ENCODE results near the gene PTBP1.

The PTBP1 gene

DNA sequence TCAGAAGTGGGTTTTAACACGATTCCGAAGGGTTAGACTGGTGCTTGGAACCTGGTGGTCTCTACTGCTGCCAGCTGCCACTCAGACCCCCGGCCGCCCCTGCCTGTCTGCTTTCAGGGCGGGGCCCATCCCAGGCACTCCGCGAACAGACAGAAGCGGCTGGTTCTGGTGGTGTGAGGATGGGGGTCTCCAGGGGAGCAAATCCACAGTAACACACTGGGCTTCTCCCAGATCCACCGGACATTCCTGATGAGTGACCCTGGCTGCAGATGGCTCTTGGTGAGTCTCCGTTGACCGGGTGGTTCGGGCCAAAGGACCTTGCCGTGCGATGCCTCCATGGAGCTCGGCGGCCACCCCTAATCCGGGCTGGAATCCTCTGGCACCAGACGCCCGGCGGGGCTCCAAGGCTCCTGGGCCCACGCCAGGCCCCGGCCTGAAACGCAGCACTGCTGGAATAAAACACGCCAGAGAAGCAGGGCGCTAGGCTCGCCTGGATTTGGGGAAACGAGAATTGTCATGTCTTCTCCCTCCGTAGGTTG is 2.1 kb upstream of the PTBP1 start:
- in situ Hi-C loops (cut with HindIII; ENCODE audit: low sequenced_read_pairs) = no loop called here
- H3K4me3 ChIP-seq (ENCODE audit: low read depth, low read length) = no peak overlapping the region

GRCh38 chr19:795691-796581 is 1.3 kb upstream of the PTBP1 start:
- TF ChIP-seq, protein P1, sequence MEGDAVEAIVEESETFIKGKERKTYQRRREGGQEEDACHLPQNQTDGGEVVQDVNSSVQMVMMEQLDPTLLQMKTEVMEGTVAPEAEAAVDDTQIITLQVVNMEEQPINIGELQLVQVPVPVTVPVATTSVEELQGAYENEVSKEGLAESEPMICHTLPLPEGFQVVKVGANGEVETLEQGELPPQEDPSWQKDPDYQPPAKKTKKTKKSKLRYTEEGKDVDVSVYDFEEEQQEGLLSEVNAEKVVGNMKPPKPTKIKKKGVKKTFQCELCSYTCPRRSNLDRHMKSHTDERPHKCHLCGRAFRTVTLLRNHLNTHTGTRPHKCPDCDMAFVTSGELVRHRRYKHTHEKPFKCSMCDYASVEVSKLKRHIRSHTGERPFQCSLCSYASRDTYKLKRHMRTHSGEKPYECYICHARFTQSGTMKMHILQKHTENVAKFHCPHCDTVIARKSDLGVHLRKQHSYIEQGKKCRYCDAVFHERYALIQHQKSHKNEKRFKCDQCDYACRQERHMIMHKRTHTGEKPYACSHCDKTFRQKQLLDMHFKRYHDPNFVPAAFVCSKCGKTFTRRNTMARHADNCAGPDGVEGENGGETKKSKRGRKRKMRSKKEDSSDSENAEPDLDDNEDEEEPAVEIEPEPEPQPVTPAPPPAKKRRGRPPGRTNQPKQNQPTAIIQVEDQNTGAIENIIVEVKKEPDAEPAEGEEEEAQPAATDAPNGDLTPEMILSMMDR (IDR thresholded peaks at IDR 0.05; ENCODE audit: low read depth, low read length, missing control alignments) = no peak
- peak overlapping the region; percentile 51 for H3K4me3 ChIP-seq (ENCODE audit: low read depth, low read length)
- no peak for DNase-seq (ENCODE audit: low read depth)
- in situ Hi-C loops (cut with HindIII; ENCODE audit: low sequenced_read_pairs) = no loop called here

More for the DNA sequence above, 2.1 kb upstream of the PTBP1 start:
- no peak for DNase-seq (ENCODE audit: low read depth)
- TF ChIP-seq, protein P1 (IDR thresholded peaks at IDR 0.05; ENCODE audit: low read depth, low read length, missing control alignments) = no peak

DNA sequence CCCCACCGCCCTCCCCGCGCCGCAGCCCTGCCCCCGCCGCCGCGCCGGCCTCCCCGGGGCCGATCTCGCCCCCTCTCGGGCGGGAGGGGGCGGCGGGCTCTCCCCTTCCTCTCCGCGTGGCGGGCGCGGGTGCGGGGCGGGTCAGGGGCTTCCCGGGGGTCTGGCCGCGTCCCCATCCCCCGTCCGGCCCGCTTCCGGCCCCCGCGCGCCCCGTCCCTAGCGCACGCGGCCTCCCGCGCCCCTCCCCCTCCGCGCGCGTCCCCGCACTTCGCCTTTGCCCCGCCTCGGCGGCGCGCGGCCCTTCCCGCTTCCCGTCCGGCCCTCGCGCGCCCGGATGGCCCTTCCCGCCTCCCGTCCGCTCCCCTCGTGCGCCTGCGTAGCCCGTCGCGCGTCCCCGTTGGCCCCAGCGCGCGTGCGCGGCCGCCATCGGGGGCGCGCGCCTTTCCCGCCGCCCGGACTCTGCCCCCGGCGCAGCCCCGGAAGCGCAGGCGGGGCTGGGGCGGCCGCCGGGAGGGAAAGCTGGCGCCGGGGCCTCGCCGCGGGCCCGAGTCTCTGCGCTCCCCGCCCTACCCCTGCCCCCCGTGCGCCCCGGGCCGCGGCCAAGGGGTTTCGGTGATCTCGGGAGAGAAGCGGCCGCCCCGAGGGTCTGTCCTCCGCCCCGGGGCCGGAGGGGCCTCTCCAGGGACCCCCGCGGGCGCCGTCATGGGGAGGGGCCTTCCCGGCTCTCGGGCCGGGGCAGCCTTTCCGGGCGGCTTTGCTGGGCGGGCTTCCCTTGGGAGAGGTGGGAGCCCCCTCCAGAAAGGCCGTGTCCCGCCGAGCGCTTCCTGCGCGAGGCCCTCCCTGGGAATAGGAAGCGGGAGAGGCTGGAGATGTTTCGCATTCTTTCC is 519 bp downstream of the PTBP1 start:
- peak; percentile 68 for DNase-seq (ENCODE audit: low read depth)
- H3K4me3 ChIP-seq (ENCODE audit: low read depth, low read length) = peak overlapping the region; percentile 73
- TF ChIP-seq, protein P1 (IDR thresholded peaks at IDR 0.05; ENCODE audit: low read depth, low read length, missing control alignments) = no peak
- in situ Hi-C loops (cut with HindIII; ENCODE audit: low sequenced_read_pairs) = no loop called here

GRCh38 chr19:798415-799075 is 1.3 kb downstream of the PTBP1 start:
- in situ Hi-C loops (cut with HindIII; ENCODE audit: low sequenced_read_pairs) = no loop called here
- H3K4me3 ChIP-seq (ENCODE audit: low read depth, low read length) = peak overlapping the region; percentile 73
- DNase-seq (ENCODE audit: low read depth) = no peak
- TF ChIP-seq, protein P1 (IDR thresholded peaks at IDR 0.05; ENCODE audit: low read depth, low read length, missing control alignments) = no peak

DNA sequence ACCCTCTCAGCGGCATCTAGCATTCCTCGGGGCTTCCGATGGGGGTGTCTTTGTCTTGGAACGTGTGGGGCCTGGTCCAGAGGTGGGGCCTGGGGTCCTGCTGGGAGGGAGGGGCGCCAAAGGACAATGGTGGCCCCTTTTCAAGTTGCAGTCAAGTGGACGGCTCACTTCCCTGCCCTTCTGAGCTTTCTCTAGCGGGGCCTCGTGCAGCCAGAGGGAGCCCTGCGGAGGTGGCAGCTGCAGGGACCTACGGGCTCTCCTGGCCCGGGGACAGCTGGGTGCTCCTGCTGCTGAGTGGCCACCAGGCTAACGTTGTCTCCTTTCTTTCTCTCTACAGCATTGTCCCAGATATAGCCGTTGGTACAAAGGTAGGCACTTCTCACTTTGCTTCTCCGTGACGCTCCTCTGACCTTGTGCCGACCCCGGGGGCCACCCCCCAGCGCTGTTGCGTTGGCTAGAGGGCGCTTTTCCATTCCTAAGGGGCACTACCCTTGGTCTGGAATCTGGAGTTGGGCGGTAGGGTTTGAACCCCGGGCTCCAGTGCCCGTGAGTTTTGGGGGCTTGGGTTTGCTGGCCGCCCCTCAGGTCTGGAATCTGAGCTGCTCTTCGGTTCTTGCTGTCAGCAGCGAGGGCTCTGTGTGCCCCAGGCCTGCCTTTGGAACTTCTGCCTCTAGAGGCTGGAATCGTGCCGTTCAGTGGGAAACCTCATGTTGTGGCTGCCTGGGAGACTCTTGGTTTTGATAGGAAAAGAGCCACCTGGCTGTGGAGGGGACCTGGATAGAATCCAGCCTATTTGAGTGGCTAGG is 2.0 kb downstream of the PTBP1 start:
- H3K4me3 ChIP-seq (ENCODE audit: low read depth, low read length) = peak overlapping the region; percentile 73
- DNase-seq (ENCODE audit: low read depth) = no peak
- TF ChIP-seq, protein P1 (IDR thresholded peaks at IDR 0.05; ENCODE audit: low read depth, low read length, missing control alignments) = peak; percentile 37
- in situ Hi-C loops (cut with HindIII; ENCODE audit: low sequenced_read_pairs) = no loop called here

All from astrocyte of the cerebellum (primary cell).